K562 (cell line): Measurements from ENCODE around the gene HSD17B2. TPM values are rescaled to one million over a fixed set of nuclear protein-coding genes. Genes with fewer than 3 reads are reported as not detected.

Source experiments
- ATAC-seq: fragments of 200-7000 bp; cut with Tn5 transposase; 3 replicates; pipeline ENCODE4 v1.9.1; 2020; ENCODE audit warnings: moderate library complexity
- BruUV-seq: library from RNA; stranded (reverse); fragments of 400-500 nt; replicated peaks from 2 replicates; lab custom pipeline; 2021; lab: Mats Ljungman, UMichigan
- CTCF ChIA-PET: fragments of 300-600 bp; formaldehyde crosslinking; extraction: SDS; loops from one replicate; lab custom pipeline; 2021; ENCODE audit warnings: low intra/inter-chr PET ratio; lab: Yijun Ruan, JAX
- POLR2A ChIA-PET: fragments of 300-600, 350-650 bp; sonication (Branson Sonifier 250); formaldehyde crosslinking; extraction: SDS; loops from one replicate; lab custom pipeline; 2021; ENCODE audit warnings: antibody characterized with exemption, inconsistent platforms; lab: Yijun Ruan, JAX
- DNase-seq, 4 experiments: peaks; one replicate each; pipeline versions ENCODE4 v3.0.0 to v3.0.0-alpha.2; 2011 to 2018; ENCODE audit warnings: low spot score in 3 of 4, mixed read lengths in 3 of 4; ENCODE audit errors: extremely low read depth in 1 of 4
- FAIRE-seq: peaks from 2 replicates; lab custom pipeline; 2011; peaks lifted over from hg19 to GRCh38; lab: Jason Lieb, UNC
- H2AFZ ChIP-seq: 2 replicates; pipeline ENCODE4 v1.6.0; 2011; ENCODE audit warnings: low read depth, low read length, control low read depth, inconsistent platforms
- H3K27ac ChIP-seq: fragments of 200-600 bp; 3 replicates; pipeline ENCODE4 v1.8.0; 2011; ENCODE audit warnings: low read depth, mild to moderate bottlenecking, control low read depth, inconsistent platforms, low read length, moderate library complexity, mixed read lengths; ENCODE audit errors: extremely low read depth
- H3K27me3 ChIP-seq, 2 experiments: fragments of 300-600 bp in 1 of 2; 2 replicates in 1 of 2; 3 replicates in 1 of 2; pipeline versions ENCODE4 v1.6.0 to v1.8.0; 2011; ENCODE audit warnings: inconsistent platforms in 2 of 2, low read length in 2 of 2, mild to moderate bottlenecking in 1 of 2, mixed read lengths in 1 of 2, moderate library complexity in 1 of 2; ENCODE audit not compliant: control insufficient read depth in 2 of 2, insufficient read depth in 2 of 2
- H3K36me3 ChIP-seq: fragments of 300-600 bp; 3 replicates; pipeline ENCODE4 v1.8.0; 2011; ENCODE audit warnings: mild to moderate bottlenecking, low read length, inconsistent platforms; ENCODE audit not compliant: control insufficient read depth, insufficient read depth
- H3K4me1 ChIP-seq, 2 experiments: fragments of 200-600 bp in 1 of 2; replicated peaks in 1 of 2; 2 replicates in 1 of 2; 3 replicates in 1 of 2; pipeline versions ENCODE4 v1.5.1 to v1.8.0; 2011; ENCODE audit warnings: inconsistent platforms in 2 of 2, low read length in 2 of 2, mild to moderate bottlenecking in 1 of 2, mixed read lengths in 1 of 2, moderate library complexity in 1 of 2; ENCODE audit not compliant: control insufficient read depth in 2 of 2, insufficient read depth in 2 of 2
- H3K4me2 ChIP-seq: 2 replicates; pipeline ENCODE4 v1.6.1; 2011; ENCODE audit warnings: low read length, control low read depth, inconsistent platforms, mixed read lengths; ENCODE audit not compliant: insufficient read depth
- H3K4me3 ChIP-seq: fragments of 200-600 bp; sonication (generic), shearing (Covaris generic); 2 replicates; pipeline ENCODE4 v1.5.1; 2016; ENCODE audit warnings: control low read depth, inconsistent platforms
- H3K79me2 ChIP-seq: fragments of 200-600 bp; 3 replicates; pipeline ENCODE4 v1.8.0; 2011; ENCODE audit warnings: low read length, inconsistent platforms; ENCODE audit not compliant: control insufficient read depth, insufficient read depth
- H3K9ac ChIP-seq, 2 experiments: 2 replicates each; pipeline versions ENCODE4 v1.6.0 to v1.6.1; 2011; ENCODE audit warnings: low read depth in 2 of 2, low read length in 2 of 2, control low read depth in 1 of 2, inconsistent platforms in 1 of 2, mild to moderate bottlenecking in 1 of 2, mixed read lengths in 1 of 2; ENCODE audit not compliant: insufficient read depth in 1 of 2
- H3K9me1 ChIP-seq: one replicate; pipeline ENCODE4 v1.6.0; 2011; ENCODE audit warnings: inconsistent platforms, mild to moderate bottlenecking, low read length, moderate library complexity; ENCODE audit not compliant: control insufficient read depth, insufficient read depth
- H3K9me3 ChIP-seq: replicated peaks from 2 replicates; pipeline ENCODE4 v1.5.1; 2011; ENCODE audit warnings: low read depth, low read length, inconsistent platforms; ENCODE audit not compliant: control insufficient read depth, insufficient read depth
- H4K20me1 ChIP-seq: replicated peaks from 2 replicates; pipeline ENCODE4 v1.6.1; 2011; ENCODE audit warnings: low read length, inconsistent platforms, mixed read lengths; ENCODE audit not compliant: control insufficient read depth, insufficient read depth
- BMI1 ChIP-seq: fragments of 150-350 bp; IDR thresholded peaks from 2 replicates; pipeline ENCODE4 v1.6.1; 2014; ENCODE audit warnings: low read length
- RAD51 ChIP-seq: fragments of 450-650 bp; IDR thresholded peaks from 2 replicates; pipeline ENCODE4 v1.7.1; 2016; ENCODE audit warnings: low read depth, mild to moderate bottlenecking, borderline replicate concordance
- RFX1 ChIP-seq: fragments of 450-650 bp; IDR thresholded peaks from 2 replicates; pipeline ENCODE4 v1.6.1; 2016; ENCODE audit warnings: mild to moderate bottlenecking, moderate library complexity
- SAFB ChIP-seq: fragments of 200-400 bp; formaldehyde crosslinking; IDR thresholded peaks from 2 replicates; pipeline ENCODE4 v1.6.1; 2017; ENCODE audit warnings: low read depth, low read length, borderline replicate concordance
- TAF15 ChIP-seq: fragments of 200-400 bp; formaldehyde crosslinking; IDR thresholded peaks from 2 replicates; pipeline ENCODE4 v1.6.1; 2017; ENCODE audit warnings: mild to moderate bottlenecking, low read depth, low read length, moderate library complexity
- WGBS: fragments of 100-300 bp; shearing (Covaris generic); methylation state at CpG from one replicate; pipeline ENCODE4 v1.1.6; 2016; ENCODE audit warnings: low coverage, mixed read lengths; ENCODE audit not compliant: insufficient coverage; ENCODE audit errors: missing lambda C conversion rate; 5-methylcytosine and 5-hydroxymethylcytosine counted together
- in situ Hi-C: fragments of 300-500 bp; cut with MboI; formaldehyde crosslinking; loops from 4 replicates; pipeline ENCODE4 v1.15.0; 2018; ENCODE audit warnings: inconsistent platforms, mixed read lengths
- intact Hi-C: fragments of 100-400 bp; cut with micrococcal nuclease; formaldehyde crosslinking; loops from 2 replicates; pipeline ENCODE4 v1.14.2; 2022
- polyA plus RNA-seq, 8 experiments: library from polyadenylated mRNA; depleted of rRNA in 4 of 8; stranded (reverse) in 5 of 8; unstranded in 3 of 8; fragments of >200 nt; fragmentation: Nextera tagmentation in 2 of 8; fragmentation: Illumina TruSeq in 1 of 8; extraction: Ambion mirVana in 2 of 8; extraction: Trizol in 1 of 8; gene quantifications; 2 replicates each; pipeline versions ENCODE4 v1.2.1 to v1.2.3, GENCODE V29; 2011 to 2014; ENCODE audit warnings: inconsistent platforms in 1 of 8, missing spikeins in 1 of 8
- total RNA-seq, 7 experiments: library from RNA; depleted of rRNA in 6 of 7; stranded (reverse); fragments of >200 nt in 6 of 7; fragmentation: Illumina TruSeq in 2 of 7; extraction: Trizol in 2 of 7; gene quantifications; 2 replicates each; pipeline versions ENCODE4 v1.2.1 to v1.2.3, GENCODE V29; 2011 to 2021; ENCODE audit warnings: low replicate concordance in 1 of 7
- TF ChIP-seq, protein P1 (sequence below): fragments of 250-450 bp; sonication (Bioruptor Pico); IDR thresholded peaks from 2 replicates; pipeline ENCODE4 v1.5.0; 2020; ENCODE audit warnings: mild to moderate bottlenecking, borderline replicate concordance
- TF ChIP-seq, protein P2 (sequence below), 2 experiments: fragments of 450-650 bp; conservative IDR thresholded peaks; 2 replicates each; pipeline ENCODE4 v1.6.1; 2017; ENCODE audit warnings: mild to moderate bottlenecking in 2 of 2, moderate library complexity in 2 of 2
- TF ChIP-seq, protein P3 (sequence below): fragments of 450-650 bp; IDR thresholded peaks from 2 replicates; pipeline ENCODE4 v1.7.1; 2018; ENCODE audit warnings: mild to moderate bottlenecking, low read depth; ENCODE audit not compliant: partially characterized antibody
- TF ChIP-seq, protein P4 (sequence below): fragments of 250-450 bp; sonication (Bioruptor Pico); IDR thresholded peaks from 2 replicates; pipeline ENCODE4 v1.5.0; 2021
- TF ChIP-seq, protein P5 (sequence below), 2 experiments: fragments of 250-450 bp in 1 of 2; fragments of 450-650 bp in 1 of 2; sonication (Bioruptor Pico) in 1 of 2; IDR thresholded peaks; 2 replicates each; pipeline versions ENCODE4 v1.6.1 to v1.8.0; 2016 to 2021; ENCODE audit warnings: mild to moderate bottlenecking in 2 of 2, moderate library complexity in 2 of 2, missing compliant biosample characterization in 1 of 2, missing genetic modification characterization in 1 of 2
- TF ChIP-seq, protein P6 (sequence below): fragments of 450-650 bp; IDR thresholded peaks from 2 replicates; pipeline ENCODE4 v1.6.1; 2016; ENCODE audit warnings: borderline replicate concordance

The HSD17B2 gene
- total and polyA plus RNA-seq, 9 of the 15 experiments (the other 6 are each of a cell fraction or from before 2014, with no cell fraction given): not detected

DNA sequence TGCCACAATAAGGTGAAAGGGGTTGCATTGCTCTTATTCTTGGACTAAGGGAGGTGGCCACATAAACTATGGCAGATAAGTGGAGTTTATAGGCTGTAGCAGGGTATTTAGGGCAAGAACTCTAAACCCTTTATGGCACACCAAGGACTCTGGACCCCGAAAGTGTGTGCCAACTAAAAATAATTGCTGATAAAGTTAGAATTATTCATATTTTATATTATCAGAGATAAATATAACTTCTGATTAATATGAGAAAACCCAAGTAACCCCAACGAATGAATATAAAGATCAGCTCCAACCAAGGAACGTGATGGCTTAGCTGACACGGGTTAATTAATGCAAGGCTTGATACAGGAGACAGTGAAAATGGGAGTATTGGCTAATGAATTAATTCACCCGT is 15.0 kb upstream of the HSD17B2 start:
- FAIRE-seq (no peak), ATAC-seq (no peak), DNase-seq (no peak)
- POLR2A ChIA-PET: no interaction called here
- H3K4me3 ChIP-seq: no peak overlapping the region
- no peaks in the 10 kb centered on the region for H3K79me2 ChIP-seq
- 0% methylated on average over 5 of the region's 5 CpGs for WGBS
- no peak overlapping the region for H3K27ac ChIP-seq
- H3K27me3 ChIP-seq: peaks cover 9 to 18% of the 10 kb centered on the region in 2 experiments; a peak in 4 of 5 replicates
- no peak overlapping the region for H2AFZ ChIP-seq
- H3K9me3 ChIP-seq: no peaks in the 10 kb centered on the region
- intact Hi-C loops (no loop called here), in situ Hi-C loops (no loop called here)
- H3K9ac ChIP-seq: no peak overlapping the region
- H3K4me1 ChIP-seq: no peaks in the 10 kb centered on the region
- no peak overlapping the region for H3K4me2 ChIP-seq
- H3K36me3 ChIP-seq: no peaks in the 10 kb centered on the region
- no peaks in the 10 kb centered on the region for H3K9me1 ChIP-seq
- CTCF ChIA-PET: no interaction called here
- H4K20me1 ChIP-seq: no peaks in the 10 kb centered on the region
- BruUV-seq: no TSS peak
- TF ChIP-seq, protein P1, sequence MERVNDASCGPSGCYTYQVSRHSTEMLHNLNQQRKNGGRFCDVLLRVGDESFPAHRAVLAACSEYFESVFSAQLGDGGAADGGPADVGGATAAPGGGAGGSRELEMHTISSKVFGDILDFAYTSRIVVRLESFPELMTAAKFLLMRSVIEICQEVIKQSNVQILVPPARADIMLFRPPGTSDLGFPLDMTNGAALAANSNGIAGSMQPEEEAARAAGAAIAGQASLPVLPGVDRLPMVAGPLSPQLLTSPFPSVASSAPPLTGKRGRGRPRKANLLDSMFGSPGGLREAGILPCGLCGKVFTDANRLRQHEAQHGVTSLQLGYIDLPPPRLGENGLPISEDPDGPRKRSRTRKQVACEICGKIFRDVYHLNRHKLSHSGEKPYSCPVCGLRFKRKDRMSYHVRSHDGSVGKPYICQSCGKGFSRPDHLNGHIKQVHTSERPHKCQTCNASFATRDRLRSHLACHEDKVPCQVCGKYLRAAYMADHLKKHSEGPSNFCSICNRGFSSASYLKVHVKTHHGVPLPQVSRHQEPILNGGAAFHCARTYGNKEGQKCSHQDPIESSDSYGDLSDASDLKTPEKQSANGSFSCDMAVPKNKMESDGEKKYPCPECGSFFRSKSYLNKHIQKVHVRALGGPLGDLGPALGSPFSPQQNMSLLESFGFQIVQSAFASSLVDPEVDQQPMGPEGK (CRISPR knock-in tag): no peak
- TF ChIP-seq RFX1 (no peak), RAD51 (no peak), SAFB (no peak), TAF15 (no peak), BMI1 (no peak)
- TF ChIP-seq, protein P2, sequence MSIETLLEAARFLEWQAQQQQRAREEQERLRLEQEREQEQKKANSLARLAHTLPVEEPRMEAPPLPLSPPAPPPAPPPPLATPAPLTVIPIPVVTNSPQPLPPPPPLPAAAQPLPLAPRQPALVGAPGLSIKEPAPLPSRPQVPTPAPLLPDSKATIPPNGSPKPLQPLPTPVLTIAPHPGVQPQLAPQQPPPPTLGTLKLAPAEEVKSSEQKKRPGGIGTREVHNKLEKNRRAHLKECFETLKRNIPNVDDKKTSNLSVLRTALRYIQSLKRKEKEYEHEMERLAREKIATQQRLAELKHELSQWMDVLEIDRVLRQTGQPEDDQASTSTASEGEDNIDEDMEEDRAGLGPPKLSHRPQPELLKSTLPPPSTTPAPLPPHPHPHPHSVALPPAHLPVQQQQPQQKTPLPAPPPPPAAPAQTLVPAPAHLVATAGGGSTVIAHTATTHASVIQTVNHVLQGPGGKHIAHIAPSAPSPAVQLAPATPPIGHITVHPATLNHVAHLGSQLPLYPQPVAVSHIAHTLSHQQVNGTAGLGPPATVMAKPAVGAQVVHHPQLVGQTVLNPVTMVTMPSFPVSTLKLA (conservative IDR thresholded peaks at IDR 0.05): no peak
- TF ChIP-seq, protein P3, sequence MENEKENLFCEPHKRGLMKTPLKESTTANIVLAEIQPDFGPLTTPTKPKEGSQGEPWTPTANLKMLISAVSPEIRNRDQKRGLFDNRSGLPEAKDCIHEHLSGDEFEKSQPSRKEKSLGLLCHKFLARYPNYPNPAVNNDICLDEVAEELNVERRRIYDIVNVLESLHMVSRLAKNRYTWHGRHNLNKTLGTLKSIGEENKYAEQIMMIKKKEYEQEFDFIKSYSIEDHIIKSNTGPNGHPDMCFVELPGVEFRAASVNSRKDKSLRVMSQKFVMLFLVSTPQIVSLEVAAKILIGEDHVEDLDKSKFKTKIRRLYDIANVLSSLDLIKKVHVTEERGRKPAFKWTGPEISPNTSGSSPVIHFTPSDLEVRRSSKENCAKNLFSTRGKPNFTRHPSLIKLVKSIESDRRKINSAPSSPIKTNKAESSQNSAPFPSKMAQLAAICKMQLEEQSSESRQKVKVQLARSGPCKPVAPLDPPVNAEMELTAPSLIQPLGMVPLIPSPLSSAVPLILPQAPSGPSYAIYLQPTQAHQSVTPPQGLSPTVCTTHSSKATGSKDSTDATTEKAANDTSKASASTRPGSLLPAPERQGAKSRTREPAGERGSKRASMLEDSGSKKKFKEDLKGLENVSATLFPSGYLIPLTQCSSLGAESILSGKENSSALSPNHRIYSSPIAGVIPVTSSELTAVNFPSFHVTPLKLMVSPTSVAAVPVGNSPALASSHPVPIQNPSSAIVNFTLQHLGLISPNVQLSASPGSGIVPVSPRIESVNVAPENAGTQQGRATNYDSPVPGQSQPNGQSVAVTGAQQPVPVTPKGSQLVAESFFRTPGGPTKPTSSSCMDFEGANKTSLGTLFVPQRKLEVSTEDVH: no peak
- TF ChIP-seq, protein P4, sequence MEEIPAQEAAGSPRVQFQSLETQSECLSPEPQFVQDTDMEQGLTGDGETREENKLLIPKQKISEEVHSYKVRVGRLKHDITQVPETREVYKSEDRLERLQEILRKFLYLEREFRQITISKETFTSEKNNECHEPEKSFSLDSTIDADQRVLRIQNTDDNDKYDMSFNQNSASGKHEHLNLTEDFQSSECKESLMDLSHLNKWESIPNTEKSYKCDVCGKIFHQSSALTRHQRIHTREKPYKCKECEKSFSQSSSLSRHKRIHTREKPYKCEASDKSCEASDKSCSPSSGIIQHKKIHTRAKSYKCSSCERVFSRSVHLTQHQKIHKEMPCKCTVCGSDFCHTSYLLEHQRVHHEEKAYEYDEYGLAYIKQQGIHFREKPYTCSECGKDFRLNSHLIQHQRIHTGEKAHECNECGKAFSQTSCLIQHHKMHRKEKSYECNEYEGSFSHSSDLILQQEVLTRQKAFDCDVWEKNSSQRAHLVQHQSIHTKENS (CRISPR knock-in tag): no peak
- TF ChIP-seq, protein P5, sequence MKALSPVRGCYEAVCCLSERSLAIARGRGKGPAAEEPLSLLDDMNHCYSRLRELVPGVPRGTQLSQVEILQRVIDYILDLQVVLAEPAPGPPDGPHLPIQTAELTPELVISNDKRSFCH (CRISPR knock-in tag; IDR thresholded peaks at IDR 0.05): no peak
- TF ChIP-seq, protein P5 (tag; IDR thresholded peaks at IDR 0.05): no peak
- TF ChIP-seq, protein P6, sequence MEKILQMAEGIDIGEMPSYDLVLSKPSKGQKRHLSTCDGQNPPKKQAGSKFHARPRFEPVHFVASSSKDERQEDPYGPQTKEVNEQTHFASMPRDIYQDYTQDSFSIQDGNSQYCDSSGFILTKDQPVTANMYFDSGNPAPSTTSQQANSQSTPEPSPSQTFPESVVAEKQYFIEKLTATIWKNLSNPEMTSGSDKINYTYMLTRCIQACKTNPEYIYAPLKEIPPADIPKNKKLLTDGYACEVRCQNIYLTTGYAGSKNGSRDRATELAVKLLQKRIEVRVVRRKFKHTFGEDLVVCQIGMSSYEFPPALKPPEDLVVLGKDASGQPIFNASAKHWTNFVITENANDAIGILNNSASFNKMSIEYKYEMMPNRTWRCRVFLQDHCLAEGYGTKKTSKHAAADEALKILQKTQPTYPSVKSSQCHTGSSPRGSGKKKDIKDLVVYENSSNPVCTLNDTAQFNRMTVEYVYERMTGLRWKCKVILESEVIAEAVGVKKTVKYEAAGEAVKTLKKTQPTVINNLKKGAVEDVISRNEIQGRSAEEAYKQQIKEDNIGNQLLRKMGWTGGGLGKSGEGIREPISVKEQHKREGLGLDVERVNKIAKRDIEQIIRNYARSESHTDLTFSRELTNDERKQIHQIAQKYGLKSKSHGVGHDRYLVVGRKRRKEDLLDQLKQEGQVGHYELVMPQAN: no peak
